Measurements from ENCODE around the gene TMC2. TPM values are rescaled to one million over a fixed set of nuclear protein-coding genes. Genes with fewer than 3 reads are reported as not detected.

Gene TMC2
- total RNA-seq, 1 donor from 2014 or later = not detected

GRCh38 chr20:2616634-2617033 is 80.3 kb downstream of the TMC2 start:
- no peaks in the 10 kb centered on the region for H3K4me1 ChIP-seq
- no peak overlapping the region for H3K27ac ChIP-seq
- intact Hi-C loops (cut with DNase I) = no loop called here
- H3K4me3 ChIP-seq = no peak overlapping the region
- H3K9me3 ChIP-seq = no peaks in the 10 kb centered on the region
- H3K27me3 ChIP-seq = no peaks in the 10 kb centered on the region
- TF ChIP-seq CTCF (IDR thresholded peaks at IDR 0.05) = no peak
- no peaks in the 10 kb centered on the region for H3K36me3 ChIP-seq
- no peak for DNase-seq (ENCODE audit: low spot score in 2 of 2)

GRCh38 chr20:2617099-2617714 is 80.8 kb downstream of the TMC2 start:
- no peak for DNase-seq (ENCODE audit: low spot score in 2 of 2)
- Histone ChIP-seq H3K4me1 (no peaks in the 10 kb centered on the region), H3K27me3 (no peaks in the 10 kb centered on the region), H3K9me3 (no peaks in the 10 kb centered on the region), H3K4me3 (no peak overlapping the region), H3K36me3 (no peaks in the 10 kb centered on the region), H3K27ac (no peak overlapping the region)
- TF ChIP-seq CTCF (IDR thresholded peaks at IDR 0.05) = no peak
- intact Hi-C loops (cut with DNase I) = no loop called here

GRCh38 chr20:2618815-2619214 is 82.4 kb downstream of the TMC2 start:
- Histone ChIP-seq H3K4me1 (no peaks in the 10 kb centered on the region), H3K27ac (no peak overlapping the region), H3K9me3 (no peaks in the 10 kb centered on the region), H3K36me3 (no peaks in the 10 kb centered on the region), H3K27me3 (no peaks in the 10 kb centered on the region), H3K4me3 (no peak overlapping the region)
- intact Hi-C loops (cut with DNase I) = no loop called here
- no peak for TF ChIP-seq CTCF (IDR thresholded peaks at IDR 0.05)
- DNase-seq (ENCODE audit: low spot score in 2 of 2) = no peak

GRCh38 chr20:2619337-2619736 is 83.0 kb downstream of the TMC2 start:
- intact Hi-C loops (cut with DNase I) = no loop called here
- no peak overlapping the region for H3K27ac ChIP-seq
- H3K4me3 ChIP-seq = no peak overlapping the region
- H3K4me1 ChIP-seq = no peaks in the 10 kb centered on the region
- no peak for TF ChIP-seq CTCF (IDR thresholded peaks at IDR 0.05)
- no peaks in the 10 kb centered on the region for H3K9me3 ChIP-seq
- no peaks in the 10 kb centered on the region for H3K27me3 ChIP-seq
- H3K36me3 ChIP-seq = no peaks in the 10 kb centered on the region
- no peak for DNase-seq (ENCODE audit: low spot score in 2 of 2)

GRCh38 chr20:2619961-2620595 is 83.7 kb downstream of the TMC2 start:
- no peak for DNase-seq (ENCODE audit: low spot score in 2 of 2)
- intact Hi-C loops (cut with DNase I) = no loop called here
- TF ChIP-seq CTCF (IDR thresholded peaks at IDR 0.05) = no peak
- H3K9me3 ChIP-seq = no peaks in the 10 kb centered on the region
- H3K4me1 ChIP-seq = no peaks in the 10 kb centered on the region
- H3K27ac ChIP-seq = no peak overlapping the region
- no peaks in the 10 kb centered on the region for H3K27me3 ChIP-seq
- no peaks in the 10 kb centered on the region for H3K36me3 ChIP-seq
- H3K4me3 ChIP-seq = no peak overlapping the region

All from ascending aorta (tissue), 2 donors.